ENCODE results near the gene TOM1L2.

- TF ChIP-seq CTCF (IDR thresholded peaks at IDR 0.05) (no peak), POLR2AphosphoS5 (IDR thresholded peaks at IDR 0.05; ENCODE audit: low read depth, low read length) (no peak), TCF7L2 (IDR thresholded peaks at IDR 0.05; ENCODE audit: low read depth, low read length) (no peak)
These were observed 88.4 kb downstream of the TOM1L2 start for GRCh38 chr17:17883801-17884200.

Measured in Panc1 (cell line).